K562 (cell line): ENCODE data around the gene FLOT2. TPM values are rescaled to one million over a fixed set of nuclear protein-coding genes. Genes with fewer than 3 reads are reported as not detected.

Experiments used
- ADNP ChIP-seq: fragments of 200-800 bp; sonication (Bioruptor generic); IDR thresholded peaks from 2 replicates; pipeline ENCODE4 v1.6.1; 2016; ENCODE audit warnings: missing genetic modification characterization, missing compliant biosample characterization
- ASH1L ChIP-seq: fragments of 450-650 bp; IDR thresholded peaks from 2 replicates; pipeline ENCODE4 v1.6.1; 2018; ENCODE audit warnings: borderline replicate concordance, mild to moderate bottlenecking, low read depth; ENCODE audit not compliant: partially characterized antibody
- BRD4 ChIP-seq: fragments of 200-600 bp; sonication (generic); IDR thresholded peaks from 2 replicates; pipeline ENCODE4 v1.6.1; 2017; ENCODE audit warnings: inconsistent platforms
- C11orf30 ChIP-seq: fragments of 450-650 bp; IDR thresholded peaks from 2 replicates; pipeline ENCODE4 v1.6.1; 2016; ENCODE audit warnings: low read depth, mild to moderate bottlenecking
- CC2D1A ChIP-seq: fragments of 450-650 bp; IDR thresholded peaks from 2 replicates; pipeline ENCODE4 v1.6.1; 2017; ENCODE audit warnings: mild to moderate bottlenecking
- FOXK2 ChIP-seq, 2 experiments: fragments of 450-650 bp; IDR thresholded peaks in 1 of 2; conservative IDR thresholded peaks in 1 of 2; 2 replicates each; pipeline ENCODE4 v1.6.1; 2016; ENCODE audit warnings: low read depth in 2 of 2, mild to moderate bottlenecking in 1 of 2
- GABPA ChIP-seq: fragments of 200-800 bp; sonication (Bioruptor generic); conservative IDR thresholded peaks from 2 replicates; pipeline ENCODE4 v1.6.1; 2016; ENCODE audit warnings: low read depth, missing genetic modification characterization, missing compliant biosample characterization
- HDAC1 ChIP-seq, 2 experiments: fragments of 450-650 bp; IDR thresholded peaks; 2 replicates each; pipeline ENCODE4 v1.6.1; 2016 to 2017; ENCODE audit warnings: inconsistent platforms in 1 of 2, mild to moderate bottlenecking in 1 of 2, moderate library complexity in 1 of 2
- HDAC2 ChIP-seq: fragments of 450-650 bp; IDR thresholded peaks from 2 replicates; pipeline ENCODE4 v1.6.1; 2016; ENCODE audit warnings: mild to moderate bottlenecking
- HDGF ChIP-seq: fragments of 450-650 bp; IDR thresholded peaks from 2 replicates; pipeline ENCODE4 v1.6.1; 2016
- HOMEZ ChIP-seq: fragments of 250-450 bp; sonication (Bioruptor Pico); IDR thresholded peaks from 2 replicates; pipeline ENCODE4 v1.4.0; 2020; ENCODE audit warnings: mild to moderate bottlenecking, moderate library complexity
- ID3 ChIP-seq, 2 experiments: fragments of 250-450 bp in 1 of 2; fragments of 450-650 bp in 1 of 2; sonication (Bioruptor Pico) in 1 of 2; IDR thresholded peaks; 2 replicates each; pipeline versions ENCODE4 v1.6.1 to v1.8.0; 2016 to 2021; ENCODE audit warnings: mild to moderate bottlenecking in 2 of 2, moderate library complexity in 2 of 2, missing compliant biosample characterization in 1 of 2, missing genetic modification characterization in 1 of 2
- LARP7 ChIP-seq: fragments of 450-650 bp; IDR thresholded peaks from 2 replicates; pipeline ENCODE4 v1.6.1; 2016
- MCM2 ChIP-seq: fragments of 450-650 bp; IDR thresholded peaks from 2 replicates; pipeline ENCODE4 v1.6.1; 2017; ENCODE audit warnings: low read depth, mild to moderate bottlenecking
- MECOM ChIP-seq: fragments of 250-450 bp; sonication (Bioruptor Pico); IDR thresholded peaks from 2 replicates; pipeline ENCODE4 v1.8.0; 2022; ENCODE audit warnings: inconsistent platforms
- MTF1 ChIP-seq: fragments of 250-450 bp; sonication (Bioruptor Pico); IDR thresholded peaks from 2 replicates; pipeline ENCODE4 v1.9.0; 2021; ENCODE audit warnings: moderate library complexity, mild to moderate bottlenecking, inconsistent platforms, borderline replicate concordance
- MXD1 ChIP-seq: fragments of 250-450 bp; sonication (Bioruptor Pico); IDR thresholded peaks from 2 replicates; pipeline ENCODE4 v1.8.0; 2021; ENCODE audit warnings: borderline replicate concordance, mild to moderate bottlenecking, moderate library complexity; ENCODE audit not compliant: poor library complexity, severe bottlenecking
- NFRKB ChIP-seq: fragments of 450-650 bp; IDR thresholded peaks from 2 replicates; pipeline ENCODE4 v1.6.1; 2016; ENCODE audit warnings: low read depth
- NR2C1 ChIP-seq, 2 experiments: fragments of 450-650 bp; IDR thresholded peaks; 2 replicates each; pipeline ENCODE4 v1.6.1; 2017; ENCODE audit warnings: mild to moderate bottlenecking in 2 of 2, antibody characterized with exemption in 1 of 2, inconsistent platforms in 1 of 2, missing compliant biosample characterization in 1 of 2, missing genetic modification characterization in 1 of 2
- NRF1 ChIP-seq, 2 experiments: fragments of 450-650 bp; IDR thresholded peaks in 1 of 2; conservative IDR thresholded peaks in 1 of 2; 2 replicates each; pipeline ENCODE4 v1.6.1; 2014; ENCODE audit warnings: mild to moderate bottlenecking in 2 of 2
- PTRF ChIP-seq: fragments of 450-650 bp; IDR thresholded peaks from 2 replicates; pipeline ENCODE4 v1.6.1; 2016; ENCODE audit warnings: mild to moderate bottlenecking, missing genetic modification characterization, missing compliant biosample characterization
- ZC3H8 ChIP-seq: fragments of 450-650 bp; IDR thresholded peaks from 2 replicates; pipeline ENCODE4 v1.6.1; 2017
- ZNF239 ChIP-seq: fragments of 250-450 bp; sonication (Bioruptor Pico); IDR thresholded peaks from 2 replicates; pipeline ENCODE4 v1.4.0; 2020; ENCODE audit warnings: mild to moderate bottlenecking
- ZNF644 ChIP-seq: fragments of 200-800 bp; sonication (Bioruptor generic); IDR thresholded peaks from 2 replicates; pipeline ENCODE4 v1.6.1; 2016; ENCODE audit warnings: low read depth, missing genetic modification characterization, missing compliant biosample characterization
- ZNF717 ChIP-seq: fragments of 250-450 bp; sonication (Bioruptor Pico); IDR thresholded peaks from 2 replicates; pipeline ENCODE4 v1.5.0; 2021
- polyA plus RNA-seq, 8 experiments: library from polyadenylated mRNA; depleted of rRNA in 4 of 8; stranded (reverse) in 5 of 8; unstranded in 3 of 8; fragments of >200 nt; fragmentation: Nextera tagmentation in 2 of 8; fragmentation: Illumina TruSeq in 1 of 8; extraction: Ambion mirVana in 2 of 8; extraction: Trizol in 1 of 8; gene quantifications; 2 replicates each; pipeline versions ENCODE4 v1.2.1 to v1.2.3, GENCODE V29; 2011 to 2014; ENCODE audit warnings: inconsistent platforms in 1 of 8, missing spikeins in 1 of 8
- total RNA-seq, 7 experiments: library from RNA; depleted of rRNA in 6 of 7; stranded (reverse); fragments of >200 nt in 6 of 7; fragmentation: Illumina TruSeq in 2 of 7; extraction: Trizol in 2 of 7; gene quantifications; 2 replicates each; pipeline versions ENCODE4 v1.2.1 to v1.2.3, GENCODE V29; 2011 to 2021; ENCODE audit warnings: low replicate concordance in 1 of 7

Gene FLOT2
- total and polyA plus RNA-seq, 9 of the 15 experiments (the other 6 are each of a cell fraction or from before 2014, with no cell fraction given) = 17.5 to 138 (median 41.7) TPM

GRCh38 chr17:28865946-28866752, 31.4 kb downstream of the FLOT2 start (continued):
- TF ChIP-seq NRF1 (conservative IDR thresholded peaks at IDR 0.05 in 1 of 2, IDR thresholded peaks at IDR 0.05 in 1 of 2) = no peak
- no peak for TF ChIP-seq MCM2
- TF ChIP-seq ZC3H8 = peak; percentile 75; the same call in 1 of the 2 replicates
- TF ChIP-seq NR2C1 (IDR thresholded peaks at IDR 0.05) = peak; percentile 10; the same call in 1 of the 2 replicates
- no peak for TF ChIP-seq NR2C1 (tag; IDR thresholded peaks at IDR 0.05)
- TF ChIP-seq ZNF717 (CRISPR knock-in tag) = 0 out of 2 replicates have a peak, but pooled peaks have one; percentile 1
- TF ChIP-seq HDAC2 = peak; percentile 26; the same call in 1 of the 2 replicates
- TF ChIP-seq HDGF = peak; percentile 97
- TF ChIP-seq MXD1 = peak; percentile 1
- TF ChIP-seq ZNF239 (CRISPR knock-in tag) = no peak
- 0 out of 2 replicates have a peak, but pooled peaks have one; percentile 15 for TF ChIP-seq GABPA
- peak; percentile 89 for TF ChIP-seq NFRKB
- peak; percentile 63; the same call in 1 of the 2 replicates for TF ChIP-seq BRD4
- peak; percentile 42; the same call in 1 of the 2 replicates for TF ChIP-seq MECOM (CRISPR knock-in tag)
- no peak for TF ChIP-seq ID3 (CRISPR knock-in tag; IDR thresholded peaks at IDR 0.05)
- TF ChIP-seq ID3 (tag; IDR thresholded peaks at IDR 0.05) = peak; percentile 67
- 0 out of 2 replicates have a peak, but pooled peaks have one; percentile 24 for TF ChIP-seq MTF1 (CRISPR knock-in tag)
- 0 out of 2 replicates have a peak, but pooled peaks have one; percentile 20 for TF ChIP-seq LARP7
- peak; percentile 15 for TF ChIP-seq ASH1L
- no peak for TF ChIP-seq HOMEZ
- TF ChIP-seq ADNP (tag) = peak; percentile 30; the same call in 1 of the 2 replicates
- no peak for TF ChIP-seq C11orf30
- peak in 1 of 2 experiments; percentile 29; a peak in 1 of 4 replicates for TF ChIP-seq HDAC1 (IDR thresholded peaks at IDR 0.05)
- 0 out of 2 replicates have a peak, but pooled peaks have one; percentile 27 for TF ChIP-seq CC2D1A
- TF ChIP-seq ZNF644 = 0 out of 2 replicates have a peak, but pooled peaks have one; percentile 18
- 0 out of 2 replicates have a peak, but pooled peaks have one; percentile 10 for TF ChIP-seq PTRF (tag)
- peak; percentile 24 to 39; a peak in 3 of 4 replicates for TF ChIP-seq FOXK2 (conservative IDR thresholded peaks at IDR 0.05 in 1 of 2, IDR thresholded peaks at IDR 0.05 in 1 of 2; ENCODE audit: low read depth in 2 of 2)
